Measurements from ENCODE around the gene RTCA.
"Not testable (repeated sequence)": the region's sequence is repeated elsewhere in the genome, so short reads cannot be mapped to it uniquely, and the experiment has no call there.

Gene RTCA

GRCh38 chr1:100309863-100310262, 43.8 kb downstream of the RTCA start:
- no peak for DNase-seq

GRCh38 chr1:100313382-100313781, 47.4 kb downstream of the RTCA start:
- DNase-seq, result no peak

- no peak for DNase-seq
Observed at GRCh38 chr1:100316622-100317021, 50.6 kb downstream of the RTCA start.

DNA sequence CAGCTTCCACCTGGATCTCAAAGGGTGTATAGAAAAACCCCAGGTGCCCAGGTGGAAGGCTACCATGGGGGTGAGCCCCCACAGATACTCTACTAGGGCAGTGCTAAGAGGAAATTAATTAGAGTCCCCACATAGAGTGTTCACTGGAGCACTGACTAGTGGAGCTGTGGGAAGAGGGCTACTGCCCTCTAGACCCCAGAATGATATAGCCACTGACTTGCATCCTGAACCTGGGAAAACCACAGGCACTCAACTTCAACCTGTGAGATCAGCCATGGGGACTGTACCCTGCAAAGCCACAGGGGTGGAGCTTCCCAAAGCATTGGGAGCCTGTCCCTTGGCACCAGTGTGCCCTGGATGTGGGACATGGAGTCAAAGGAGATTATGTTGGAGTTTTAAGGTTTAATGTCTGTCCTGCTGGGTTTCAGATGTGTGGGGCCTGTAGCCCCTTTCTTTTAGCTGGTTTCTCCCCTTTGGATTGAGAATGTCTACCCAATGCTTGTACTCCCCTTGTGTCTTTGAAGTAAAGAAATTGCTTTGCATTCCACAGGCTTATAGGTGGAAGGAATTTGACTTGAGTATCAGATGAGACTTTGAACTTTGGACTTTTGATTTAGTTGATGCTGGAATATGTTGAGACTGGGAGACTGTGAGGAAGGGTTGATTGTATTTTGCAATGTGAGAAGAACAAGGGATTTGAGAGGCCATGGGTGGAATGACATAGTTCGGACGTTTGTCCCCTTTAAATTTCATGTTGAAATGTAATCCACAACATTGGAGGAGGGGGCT, 54.5 kb downstream of the RTCA start:
- no peak for DNase-seq

GRCh38 chr1:100321100-100321493, 55.1 kb downstream of the RTCA start:
- DNase-seq, result no peak

- DNase-seq, result no peak
Observed at GRCh38 chr1:100321506-100321905, 55.5 kb downstream of the RTCA start.

DNA sequence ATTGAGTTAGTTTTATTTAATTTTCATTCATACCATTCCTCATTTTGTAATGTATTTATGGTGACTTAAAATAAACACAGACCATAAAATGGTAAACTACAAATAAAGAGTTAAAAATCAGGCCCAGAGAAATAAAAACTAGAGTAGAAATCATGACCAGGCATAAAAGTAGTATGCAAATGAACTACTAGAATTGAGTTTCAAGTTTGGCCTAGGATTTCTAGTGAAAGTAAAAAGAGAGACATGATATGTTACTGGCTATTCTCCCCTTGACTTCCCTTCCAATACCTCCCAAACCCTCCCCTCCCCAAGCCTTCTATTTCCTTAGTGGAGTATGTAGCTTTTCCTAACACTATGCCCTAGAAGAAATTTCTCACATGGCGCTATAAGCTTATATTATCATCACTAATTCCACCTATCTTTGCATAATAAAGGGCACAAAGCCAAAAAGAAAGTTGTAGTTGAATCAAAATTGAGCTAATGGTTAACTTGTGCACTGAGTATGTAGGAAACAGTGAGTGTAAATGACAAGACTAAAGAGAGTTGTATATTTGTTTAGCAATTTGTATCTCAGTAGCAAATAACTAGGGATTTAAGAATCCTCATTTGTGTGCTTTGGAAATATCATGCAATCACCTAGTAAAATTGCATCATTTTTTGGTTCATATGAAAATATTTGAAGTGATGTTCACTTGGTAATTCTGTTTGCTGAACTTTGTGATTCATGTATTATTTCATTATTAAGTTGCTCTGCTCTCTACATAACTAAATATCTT, 56.6 kb downstream of the RTCA start:
- no peak for DNase-seq

GRCh38 chr1:100323419-100324106, 57.5 kb downstream of the RTCA start:
- DNase-seq, result no peak

DNA sequence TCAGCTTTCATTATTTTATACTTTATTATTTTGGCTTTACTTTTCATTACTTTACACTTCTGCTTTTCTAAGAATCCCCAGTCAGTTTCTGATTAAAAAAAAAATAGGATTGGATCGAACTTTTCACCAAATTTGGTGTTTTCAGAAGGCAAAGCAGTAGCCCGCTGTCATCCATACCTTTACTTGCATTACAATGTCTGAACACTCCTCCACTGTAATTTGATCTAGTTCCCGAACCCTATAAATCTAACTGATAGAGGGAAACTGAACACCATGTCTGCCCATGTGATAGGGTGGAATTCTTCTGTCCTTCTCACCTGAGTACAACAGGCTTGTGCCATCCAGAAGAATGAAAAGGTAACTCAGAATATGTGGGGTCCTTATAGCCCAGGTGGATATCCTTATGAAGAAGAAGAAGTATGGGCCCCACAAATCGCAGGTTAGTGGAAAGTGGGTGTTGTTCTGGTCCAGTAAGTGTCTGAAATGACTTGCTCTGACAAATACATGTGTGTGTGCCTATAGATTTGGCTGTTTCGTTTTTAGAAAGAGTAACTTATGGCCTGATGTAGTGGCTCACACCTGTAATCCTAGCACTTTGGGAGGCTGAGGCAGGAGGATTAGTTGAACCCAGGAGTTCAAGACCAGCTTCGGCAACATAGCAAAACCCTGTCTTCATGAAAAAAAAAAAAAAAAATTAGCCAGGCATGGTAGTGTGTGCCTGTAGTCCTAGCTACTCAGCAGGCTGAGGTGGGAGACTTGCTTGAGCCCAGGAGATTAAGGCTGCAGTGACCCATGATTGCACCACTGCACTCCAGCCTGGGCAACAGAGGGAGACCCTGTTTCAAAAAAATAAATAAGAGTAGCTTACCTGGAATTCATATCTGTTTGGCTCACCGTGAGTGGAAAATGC, 59.7 kb downstream of the RTCA start:
- DNase-seq, result no peak

- not testable (repeated sequence) for DNase-seq
Observed at GRCh38 chr1:100326325-100326670, 60.3 kb downstream of the RTCA start.

DNA sequence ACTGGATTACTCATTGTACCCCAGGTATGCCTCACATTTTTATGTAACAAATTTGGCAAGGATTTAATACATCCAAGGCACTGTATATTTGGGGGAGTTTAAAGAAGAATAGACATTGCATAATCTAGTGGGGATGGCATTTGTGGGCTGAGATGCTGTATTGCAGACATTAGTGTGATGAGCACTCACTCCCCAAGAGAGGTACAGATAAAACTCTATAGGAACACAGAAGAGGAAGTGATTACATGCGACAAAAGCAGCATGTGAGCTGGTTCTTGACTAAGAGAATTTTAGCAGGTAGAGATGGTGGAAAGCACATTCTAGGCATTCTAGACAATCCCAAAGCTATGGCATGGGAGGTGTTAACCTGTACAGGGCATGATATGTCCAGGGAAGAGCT, 62.1 kb downstream of the RTCA start:
- no peak for DNase-seq

DNA sequence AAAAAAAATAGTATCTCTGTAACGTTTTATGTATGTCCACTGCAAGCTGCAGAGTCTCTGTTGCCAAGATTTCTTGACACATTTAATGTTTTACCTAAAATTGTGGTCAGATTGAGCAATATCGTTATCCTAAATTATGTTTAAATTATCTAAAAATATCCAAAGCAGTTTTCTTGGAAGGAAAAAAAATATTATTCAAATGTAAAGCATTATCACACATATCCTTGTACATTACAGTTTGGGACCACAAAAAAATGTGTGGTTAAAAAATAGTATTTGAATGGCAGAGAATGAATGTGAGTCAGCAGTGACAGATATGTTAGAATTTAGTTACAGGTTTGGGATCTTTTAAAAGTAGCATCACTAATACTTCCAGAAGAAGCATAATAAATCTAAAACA, 65.1 kb downstream of the RTCA start:
- DNase-seq, result not testable (repeated sequence)

DNA sequence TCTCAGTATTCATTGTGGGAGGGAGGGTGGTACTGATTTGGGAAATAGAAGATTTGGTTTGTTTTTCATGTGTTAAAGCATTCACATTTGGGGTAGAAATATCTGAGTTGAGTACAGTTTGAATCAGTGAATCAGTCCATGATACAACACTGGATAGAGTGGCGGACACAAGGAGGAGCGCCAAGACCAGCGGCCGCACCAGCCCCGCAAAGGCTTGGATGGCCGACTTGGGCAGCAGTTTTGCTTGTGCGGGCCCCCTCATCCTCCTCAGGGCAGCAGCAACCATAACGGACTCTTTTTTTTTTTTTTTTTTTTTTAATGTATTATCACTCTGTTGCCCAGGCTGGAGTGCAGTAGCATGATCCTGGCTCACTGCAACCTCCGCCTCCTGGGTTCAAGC, 66.3 kb downstream of the RTCA start:
- no peak for DNase-seq

- no peak for DNase-seq
Observed at GRCh38 chr1:100335436-100335835, 69.4 kb downstream of the RTCA start.

DNA sequence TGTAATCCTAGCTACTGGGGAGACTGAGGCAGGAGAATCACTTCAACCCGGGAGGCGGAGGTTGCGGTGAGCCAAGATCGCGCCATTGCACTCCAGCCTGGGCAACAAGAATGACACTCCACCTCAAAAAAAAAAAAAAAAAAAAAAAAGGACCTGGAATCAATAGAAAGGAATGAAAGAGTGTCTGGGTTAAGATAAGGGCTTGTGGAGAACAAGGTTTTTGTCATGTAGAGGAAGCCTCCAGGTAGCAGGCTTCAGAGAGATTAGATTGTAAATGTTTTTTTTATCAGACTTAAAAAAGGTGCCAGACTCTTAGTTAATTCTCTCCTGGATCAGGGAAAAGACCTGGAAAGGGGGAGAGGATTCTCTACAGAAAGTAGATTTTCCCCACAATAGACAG, 71.9 kb downstream of the RTCA start:
- not testable (repeated sequence) for DNase-seq

- DNase-seq, result not testable (repeated sequence)
Observed at GRCh38 chr1:100339735-100340134, 73.7 kb downstream of the RTCA start.

DNA sequence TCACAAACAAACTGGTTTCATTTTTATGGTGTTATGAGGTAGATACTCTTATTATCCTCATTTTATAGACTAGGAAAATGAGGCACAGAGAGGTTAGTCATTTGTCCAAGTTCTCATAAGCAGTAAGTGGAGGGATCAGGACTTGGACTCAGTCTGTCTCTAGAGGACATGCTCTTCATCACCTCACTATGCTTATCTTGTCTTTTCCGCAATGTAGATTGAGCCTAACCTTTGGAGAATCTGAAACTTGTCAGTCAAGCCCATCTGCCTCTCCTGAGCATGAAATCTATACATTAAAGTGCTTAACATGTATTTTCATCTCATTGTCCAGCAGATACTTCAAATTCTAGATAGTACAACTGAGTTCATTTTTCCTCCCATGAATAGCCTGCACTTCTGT, 74.5 kb downstream of the RTCA start:
- no peak for DNase-seq

GRCh38 chr1:100342348-100342747, 76.3 kb downstream of the RTCA start:
- DNase-seq, result no peak
